ENCODE measurements around the gene MMP12. TPM values are rescaled to one million over a fixed set of nuclear protein-coding genes. Genes with fewer than 3 reads are reported as not detected.
A peak's percentile ranks its signal among the peaks of the same experiment; 100 is the strongest.

The MMP12 gene
- total and polyA plus RNA-seq, 4 donors, result 0.31 to 16.9 (median 1.4) TPM

DNA sequence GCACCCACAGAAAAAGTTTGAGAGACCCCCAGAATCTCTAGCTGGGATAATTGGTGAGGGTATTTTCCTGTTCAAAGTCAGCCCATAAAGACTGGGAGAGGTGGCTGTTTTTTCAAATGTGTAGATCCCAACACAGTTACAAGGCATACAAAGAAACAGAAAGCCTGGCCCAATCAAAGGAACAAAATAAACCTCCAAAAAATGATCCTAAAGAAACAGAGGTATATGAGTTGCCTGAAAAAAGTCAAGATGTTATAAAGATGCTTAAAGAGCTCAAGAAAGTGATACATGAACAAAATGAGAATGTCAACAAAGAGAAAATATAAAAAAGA is 40.2 kb upstream of the MMP12 start:
- DNase-seq, result no peak
- H3K4me3 ChIP-seq, result no peak overlapping the region
- no peak for ATAC-seq (ENCODE audit: insufficient read depth, low FRiP score)
- H3K9ac ChIP-seq (ENCODE audit: insufficient read depth in 1 of 2, low read length in 2 of 2), result no peak overlapping the region
- H3K36me3 ChIP-seq (ENCODE audit: control insufficient read depth in 4 of 4, insufficient read depth in 4 of 4, low read length in 4 of 4), result no peaks in the 10 kb centered on the region
- TF ChIP-seq, protein P1, sequence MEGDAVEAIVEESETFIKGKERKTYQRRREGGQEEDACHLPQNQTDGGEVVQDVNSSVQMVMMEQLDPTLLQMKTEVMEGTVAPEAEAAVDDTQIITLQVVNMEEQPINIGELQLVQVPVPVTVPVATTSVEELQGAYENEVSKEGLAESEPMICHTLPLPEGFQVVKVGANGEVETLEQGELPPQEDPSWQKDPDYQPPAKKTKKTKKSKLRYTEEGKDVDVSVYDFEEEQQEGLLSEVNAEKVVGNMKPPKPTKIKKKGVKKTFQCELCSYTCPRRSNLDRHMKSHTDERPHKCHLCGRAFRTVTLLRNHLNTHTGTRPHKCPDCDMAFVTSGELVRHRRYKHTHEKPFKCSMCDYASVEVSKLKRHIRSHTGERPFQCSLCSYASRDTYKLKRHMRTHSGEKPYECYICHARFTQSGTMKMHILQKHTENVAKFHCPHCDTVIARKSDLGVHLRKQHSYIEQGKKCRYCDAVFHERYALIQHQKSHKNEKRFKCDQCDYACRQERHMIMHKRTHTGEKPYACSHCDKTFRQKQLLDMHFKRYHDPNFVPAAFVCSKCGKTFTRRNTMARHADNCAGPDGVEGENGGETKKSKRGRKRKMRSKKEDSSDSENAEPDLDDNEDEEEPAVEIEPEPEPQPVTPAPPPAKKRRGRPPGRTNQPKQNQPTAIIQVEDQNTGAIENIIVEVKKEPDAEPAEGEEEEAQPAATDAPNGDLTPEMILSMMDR (IDR thresholded peaks at IDR 0.05; ENCODE audit: control extremely low read depth, extremely low read depth), result no peak
- H3K27me3 ChIP-seq (ENCODE audit: control insufficient read depth in 3 of 3, insufficient read depth in 3 of 3, low read length in 2 of 3), result no peaks in the 10 kb centered on the region
- H3K27ac ChIP-seq (ENCODE audit: low read depth in 1 of 2, low read length in 1 of 2), result no peak overlapping the region
- no peaks in the 10 kb centered on the region for H3K9me3 ChIP-seq (ENCODE audit: control insufficient read depth in 4 of 4, insufficient read depth in 3 of 4, low read length in 3 of 4)
- H3K4me1 ChIP-seq (ENCODE audit: control insufficient read depth in 5 of 5, insufficient read depth in 5 of 5, low read length in 5 of 5), result peaks cover 0 to 2% (median 0%) of the 10 kb centered on the region in 5 donors

DNA sequence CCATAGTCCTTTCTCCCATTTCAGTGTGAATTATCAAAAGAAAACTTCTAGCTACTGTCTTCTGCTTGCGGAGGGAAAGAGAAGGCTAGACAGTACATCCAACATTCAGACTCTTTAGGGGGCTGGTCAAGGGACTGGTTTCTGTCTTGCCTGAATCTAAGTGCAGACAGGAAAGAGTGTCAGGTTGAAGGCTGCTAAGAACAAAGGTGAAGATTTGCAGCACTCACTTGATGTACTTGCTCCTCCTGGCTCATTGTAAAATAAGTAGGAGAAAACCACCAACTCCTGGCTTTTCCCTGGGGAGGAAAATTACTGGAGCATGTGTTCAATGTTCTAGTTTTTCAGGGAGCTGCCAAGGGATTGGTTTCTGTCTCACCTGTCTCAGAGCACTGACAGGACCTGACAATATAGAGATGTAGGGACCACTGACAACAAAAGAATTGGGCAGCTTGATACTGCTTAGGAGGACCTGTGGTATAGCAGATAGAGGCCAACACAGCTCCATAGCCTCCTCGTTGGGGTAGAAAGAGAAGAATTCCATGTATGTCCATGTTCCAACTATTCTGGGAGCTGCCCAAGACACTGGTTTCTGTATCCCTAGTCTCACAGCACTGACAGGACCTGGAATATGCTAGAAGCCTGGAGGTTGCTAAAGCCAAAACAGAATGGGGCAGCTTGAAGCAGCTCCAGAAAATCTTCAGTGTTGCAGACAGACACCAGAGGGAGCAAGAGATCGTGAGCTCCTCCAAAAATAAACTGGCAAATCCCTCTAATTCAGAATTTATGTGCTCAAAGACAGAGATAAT is 39.7 kb upstream of the MMP12 start:
- ATAC-seq (ENCODE audit: insufficient read depth, low FRiP score) (no peak), DNase-seq (peak in 2 of 3 donors; percentile 40 to 56)
- H3K4me3 ChIP-seq, result no peak overlapping the region
- no peaks in the 10 kb centered on the region for H3K27me3 ChIP-seq (ENCODE audit: control insufficient read depth in 3 of 3, insufficient read depth in 3 of 3, low read length in 2 of 3)
- no peaks in the 10 kb centered on the region for H3K4me1 ChIP-seq (ENCODE audit: control insufficient read depth in 5 of 5, insufficient read depth in 5 of 5, low read length in 5 of 5)
- H3K9ac ChIP-seq (ENCODE audit: insufficient read depth in 1 of 2, low read length in 2 of 2), result no peak overlapping the region
- no peaks in the 10 kb centered on the region for H3K9me3 ChIP-seq (ENCODE audit: control insufficient read depth in 4 of 4, insufficient read depth in 3 of 4, low read length in 3 of 4)
- no peak overlapping the region for H3K27ac ChIP-seq (ENCODE audit: low read depth in 1 of 2, low read length in 1 of 2)
- no peaks in the 10 kb centered on the region for H3K36me3 ChIP-seq (ENCODE audit: control insufficient read depth in 4 of 4, insufficient read depth in 4 of 4, low read length in 4 of 4)
- 50 to 59% methylated on average over 3 of the region's 3 CpGs for WGBS, 2 donors
- TF ChIP-seq, protein P1 (IDR thresholded peaks at IDR 0.05; ENCODE audit: control extremely low read depth, extremely low read depth), result peak; percentile 5

DNA sequence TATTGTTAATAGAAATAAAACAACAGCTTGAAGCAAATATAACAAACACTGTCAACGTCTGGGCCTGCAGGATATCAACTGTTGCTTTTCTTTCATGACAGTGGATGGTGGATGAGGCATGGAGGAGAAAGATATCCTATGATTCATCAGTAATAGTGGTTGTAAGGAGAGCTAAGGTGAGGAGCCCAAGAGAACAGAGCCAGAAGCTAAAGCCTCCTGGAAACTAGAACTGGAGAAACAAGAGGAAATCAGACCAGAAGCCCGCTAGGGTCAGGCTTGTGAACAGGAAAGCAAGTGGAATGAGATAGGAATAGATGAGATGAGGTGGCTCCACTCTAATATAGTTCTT is 37.7 kb upstream of the MMP12 start:
- Histone ChIP-seq H3K36me3 (ENCODE audit: control insufficient read depth in 4 of 4, insufficient read depth in 4 of 4, low read length in 4 of 4) (no peaks in the 10 kb centered on the region), H3K9ac (ENCODE audit: insufficient read depth in 1 of 2, low read length in 2 of 2) (no peak overlapping the region), H3K27ac (ENCODE audit: low read depth in 1 of 2, low read length in 1 of 2) (no peak overlapping the region), H3K27me3 (ENCODE audit: control insufficient read depth in 3 of 3, insufficient read depth in 3 of 3, low read length in 2 of 3) (no peaks in the 10 kb centered on the region), H3K4me1 (ENCODE audit: control insufficient read depth in 5 of 5, insufficient read depth in 5 of 5, low read length in 5 of 5) (no peaks in the 10 kb centered on the region), H3K9me3 (ENCODE audit: control insufficient read depth in 4 of 4, insufficient read depth in 3 of 4, low read length in 3 of 4) (no peaks in the 10 kb centered on the region), H3K4me3 (no peak overlapping the region)
- TF ChIP-seq, protein P1 (IDR thresholded peaks at IDR 0.05; ENCODE audit: control extremely low read depth, extremely low read depth), result no peak
- 77 to 88% methylated on average over 2 of the region's 2 CpGs for WGBS, 2 donors
- DNase-seq (no peak), ATAC-seq (ENCODE audit: insufficient read depth, low FRiP score) (no peak)

Data from lung (tissue), 12 donors.